HEK293 (cell line): ENCODE results near the gene SAMD4A.

Source experiments
- CTCF ChIA-PET: fragments of 350-600 bp; formaldehyde crosslinking; extraction: SDS; loops from one replicate; lab custom pipeline; 2021; ENCODE audit warnings: antibody characterized with exemption; lab: Yijun Ruan, JAX
- POLR2A ChIA-PET: fragments of 300-600 bp; formaldehyde crosslinking; extraction: SDS; loops from one replicate; lab custom pipeline; 2020; ENCODE audit warnings: antibody characterized with exemption, inconsistent platforms; lab: Yijun Ruan, JAX
- H3K27ac ChIP-seq: fragments of 200-500 bp; sonication (Bioruptor generic); 2 replicates; pipeline ENCODE4 v1.5.1; 2014; ENCODE audit warnings: low read depth, low read length, control low read depth, inconsistent platforms; ENCODE audit errors: extremely low read depth
- H3K36me3 ChIP-seq, 2 experiments: fragments of 200-500 bp in 1 of 2; sonication (Bioruptor generic) in 1 of 2; 1 replicate in 1 of 2; 2 replicates in 1 of 2; pipeline ENCODE4 v1.5.1; 2014 to 2017; ENCODE audit warnings: inconsistent platforms in 2 of 2, low read length in 2 of 2; ENCODE audit not compliant: control insufficient read depth in 2 of 2, insufficient read depth in 1 of 2
- H3K4me1 ChIP-seq: fragments of 200-500 bp; sonication (Bioruptor generic); 2 replicates; pipeline ENCODE4 v1.5.1; 2014; ENCODE audit warnings: mild to moderate bottlenecking, low read length, inconsistent platforms; ENCODE audit not compliant: control insufficient read depth, insufficient read depth
- H3K4me3 ChIP-seq: 2 replicates; pipeline ENCODE4 v1.5.1; 2011; ENCODE audit warnings: low read depth, mild to moderate bottlenecking, control low read depth, low read length, moderate library complexity
- H3K9me3 ChIP-seq: fragments of 200-500 bp; sonication (Bioruptor generic); 2 replicates; pipeline ENCODE4 v1.5.1; 2014; ENCODE audit warnings: low read depth, low read length, inconsistent platforms; ENCODE audit not compliant: control insufficient read depth, insufficient read depth
- KLF9 ChIP-seq: fragments of 450-650 bp; formaldehyde crosslinking; IDR thresholded peaks from 2 replicates; pipeline ENCODE4 v1.5.1; 2016; ENCODE audit warnings: missing biosample characterization, missing genetic modification characterization, low read depth
- MYNN ChIP-seq: fragments of 450-650 bp; formaldehyde crosslinking; IDR thresholded peaks from 2 replicates; pipeline ENCODE4 v1.5.1; 2016; ENCODE audit warnings: missing biosample characterization, missing genetic modification characterization, borderline replicate concordance
- OVOL3 ChIP-seq: fragments of 450-650 bp; formaldehyde crosslinking; IDR thresholded peaks from 2 replicates; pipeline ENCODE4 v1.5.1; 2016; ENCODE audit warnings: missing biosample characterization, missing genetic modification characterization
- PRDM10 ChIP-seq: fragments of 450-650 bp; formaldehyde crosslinking; IDR thresholded peaks from 2 replicates; pipeline ENCODE4 v1.5.1; 2016; ENCODE audit warnings: missing biosample characterization, missing genetic modification characterization
- REPIN1 ChIP-seq: fragments of 450-650 bp; formaldehyde crosslinking; IDR thresholded peaks from 2 replicates; pipeline ENCODE4 v1.5.1; 2017; ENCODE audit warnings: missing biosample characterization, missing genetic modification characterization, low read depth
- ZBTB20 ChIP-seq: fragments of 450-650 bp; formaldehyde crosslinking; IDR thresholded peaks from 2 replicates; pipeline ENCODE4 v1.5.1; 2016; ENCODE audit warnings: missing biosample characterization, missing genetic modification characterization
- ZBTB7A ChIP-seq: fragments of 450-650 bp; formaldehyde crosslinking; IDR thresholded peaks from 2 replicates; pipeline ENCODE4 v1.5.1; 2016; ENCODE audit warnings: low read depth, missing biosample characterization, missing genetic modification characterization
- ZFP37 ChIP-seq: fragments of 450-650 bp; formaldehyde crosslinking; IDR thresholded peaks from 2 replicates; pipeline ENCODE4 v1.5.1; 2016; ENCODE audit warnings: missing biosample characterization, missing genetic modification characterization
- ZNF133 ChIP-seq: fragments of 450-650 bp; formaldehyde crosslinking; IDR thresholded peaks from 2 replicates; pipeline ENCODE4 v1.5.1; 2016; ENCODE audit warnings: missing biosample characterization, missing genetic modification characterization
- ZNF155 ChIP-seq: fragments of 450-650 bp; formaldehyde crosslinking; IDR thresholded peaks from 2 replicates; pipeline ENCODE4 v1.5.1; 2016; ENCODE audit warnings: missing biosample characterization, missing genetic modification characterization
- ZNF18 ChIP-seq: fragments of 450-650 bp; formaldehyde crosslinking; IDR thresholded peaks from 2 replicates; pipeline ENCODE4 v1.5.1; 2016; ENCODE audit warnings: missing biosample characterization, missing genetic modification characterization
- ZNF2 ChIP-seq: fragments of 450-650 bp; formaldehyde crosslinking; IDR thresholded peaks from 2 replicates; pipeline ENCODE4 v1.5.1; 2016; ENCODE audit warnings: missing biosample characterization, missing genetic modification characterization
- ZNF211 ChIP-seq: fragments of 450-650 bp; formaldehyde crosslinking; IDR thresholded peaks from 2 replicates; pipeline ENCODE4 v1.5.1; 2016; ENCODE audit warnings: low read depth, missing biosample characterization, missing genetic modification characterization
- ZNF266 ChIP-seq: fragments of 450-650 bp; formaldehyde crosslinking; IDR thresholded peaks from 2 replicates; pipeline ENCODE4 v1.5.1; 2016; ENCODE audit warnings: missing biosample characterization, missing genetic modification characterization, low read depth
- ZNF37A ChIP-seq: fragments of 450-650 bp; IDR thresholded peaks from 2 replicates; pipeline ENCODE4 v1.5.1; 2018; ENCODE audit warnings: missing biosample characterization, missing genetic modification characterization
- ZNF398 ChIP-seq: fragments of 450-650 bp; formaldehyde crosslinking; IDR thresholded peaks from 2 replicates; pipeline ENCODE4 v1.5.1; 2017; ENCODE audit warnings: missing biosample characterization, missing genetic modification characterization
- ZNF433 ChIP-seq: fragments of 450-650 bp; formaldehyde crosslinking; IDR thresholded peaks from 2 replicates; pipeline ENCODE4 v1.5.1; 2016; ENCODE audit warnings: missing biosample characterization, missing genetic modification characterization, low read depth
- ZNF510 ChIP-seq: fragments of 450-650 bp; formaldehyde crosslinking; IDR thresholded peaks from 2 replicates; pipeline ENCODE4 v1.5.1; 2018; ENCODE audit warnings: mild to moderate bottlenecking, missing genetic modification characterization, missing biosample characterization; ENCODE audit not compliant: insufficient replicate concordance
- ZNF513 ChIP-seq: fragments of 450-650 bp; IDR thresholded peaks from 2 replicates; pipeline ENCODE4 v1.5.1; 2018; ENCODE audit warnings: missing biosample characterization, missing genetic modification characterization
- ZNF600 ChIP-seq: fragments of 450-650 bp; formaldehyde crosslinking; IDR thresholded peaks from 2 replicates; pipeline ENCODE4 v1.5.1; 2016; ENCODE audit warnings: missing biosample characterization, missing genetic modification characterization
- ZNF704 ChIP-seq: fragments of 450-650 bp; formaldehyde crosslinking; IDR thresholded peaks from 2 replicates; pipeline ENCODE4 v1.5.1; 2016; ENCODE audit warnings: missing biosample characterization, missing genetic modification characterization
- ZSCAN16 ChIP-seq: fragments of 450-650 bp; formaldehyde crosslinking; IDR thresholded peaks from 2 replicates; pipeline ENCODE4 v1.5.1; 2016; ENCODE audit warnings: missing biosample characterization, missing genetic modification characterization
- ZSCAN18 ChIP-seq: fragments of 450-650 bp; formaldehyde crosslinking; IDR thresholded peaks from 2 replicates; pipeline ENCODE4 v1.5.1; 2016; ENCODE audit warnings: missing biosample characterization, missing genetic modification characterization
- ZXDB ChIP-seq: fragments of 450-650 bp; formaldehyde crosslinking; IDR thresholded peaks from 2 replicates; pipeline ENCODE4 v1.5.1; 2016; ENCODE audit warnings: missing biosample characterization, missing genetic modification characterization

Gene SAMD4A

GRCh38 chr14:54789781-54790480 is 223.0 kb downstream of the SAMD4A start:
- peaks cover 0 to 6% of the 10 kb centered on the region in 2 experiments; a peak in 1 of 3 replicates for H3K36me3 ChIP-seq
- CTCF ChIA-PET = interaction anchor here (0.5 to 1.2 kb wide), 3 partner anchors 16 to 560 kb away, joined by 4 read pairs; no protein-coding TSS in a partner anchor
- POLR2A ChIA-PET = no interaction called here
- no peak overlapping the region for H3K4me3 ChIP-seq
- TF ChIP-seq ZNF2 = no peak
- TF ChIP-seq ZNF513 = no peak
- TF ChIP-seq OVOL3 (tag by site-specific recombination) = no peak
- no peak for TF ChIP-seq ZNF133 (tag by site-specific recombination)
- TF ChIP-seq ZNF433 (tag by site-specific recombination) = no peak
- no peak for TF ChIP-seq ZBTB20 (tag by site-specific recombination)
- no peak for TF ChIP-seq ZFP37 (tag by site-specific recombination)
- TF ChIP-seq ZNF600 = no peak
- no peak for TF ChIP-seq ZNF398
- no peak for TF ChIP-seq ZNF510 (tag by site-specific recombination)
- TF ChIP-seq PRDM10 (tag by site-specific recombination) = no peak
- no peaks in the 10 kb centered on the region; the same call in 1 of the 2 replicates for H3K4me1 ChIP-seq
- no peaks in the 10 kb centered on the region for H3K9me3 ChIP-seq
- no peak overlapping the region for H3K27ac ChIP-seq

- no peak overlapping the region for H3K27ac ChIP-seq
- peaks cover 0 to 6% of the 10 kb centered on the region in 2 experiments; a peak in 1 of 3 replicates for H3K36me3 ChIP-seq
- H3K4me1 ChIP-seq = no peaks in the 10 kb centered on the region; the same call in 1 of the 2 replicates
- H3K4me3 ChIP-seq = no peak overlapping the region
- POLR2A ChIA-PET = no interaction called here
- no peaks in the 10 kb centered on the region for H3K9me3 ChIP-seq
- CTCF ChIA-PET = interaction anchor here (1.7 kb wide), 1 partner anchor 227 kb away, joined by 6 read pairs; no protein-coding TSS in a partner anchor
- no peak for TF ChIP-seq REPIN1 (tag by site-specific recombination)
- no peak for TF ChIP-seq ZNF211
- no peak for TF ChIP-seq ZNF18 (tag by site-specific recombination)
- TF ChIP-seq ZNF37A = no peak
- no peak for TF ChIP-seq ZXDB (tag by site-specific recombination)
- no peak for TF ChIP-seq ZNF510 (tag by site-specific recombination)
- TF ChIP-seq ZBTB7A (tag by site-specific recombination) = no peak
- no peak for TF ChIP-seq ZNF704 (tag by site-specific recombination)
- no peak for TF ChIP-seq KLF9 (tag by site-specific recombination)
- no peak for TF ChIP-seq ZNF155 (tag by site-specific recombination)
- no peak for TF ChIP-seq ZSCAN18 (tag by site-specific recombination)
- TF ChIP-seq ZSCAN16 = no peak
- no peak for TF ChIP-seq MYNN
- TF ChIP-seq ZNF266 (tag by site-specific recombination) = no peak
Measured at GRCh38 chr14:54791001-54791400, 224.1 kb downstream of the SAMD4A start.
